GM20000 (cell line): Measurements from ENCODE around the gene SYT6.

Experiments used
- DNase-seq: peaks from one replicate; pipeline ENCODE4 v3.0.0; 2012; ENCODE audit warnings: low spot score
- TF ChIP-seq, protein P1 (sequence below): IDR thresholded peaks from 2 replicates; pipeline ENCODE4 v1.5.1; 2012; ENCODE audit warnings: mild to moderate bottlenecking, control low read depth; ENCODE audit errors: extremely low read depth, missing control alignments

SYT6 gene

DNA sequence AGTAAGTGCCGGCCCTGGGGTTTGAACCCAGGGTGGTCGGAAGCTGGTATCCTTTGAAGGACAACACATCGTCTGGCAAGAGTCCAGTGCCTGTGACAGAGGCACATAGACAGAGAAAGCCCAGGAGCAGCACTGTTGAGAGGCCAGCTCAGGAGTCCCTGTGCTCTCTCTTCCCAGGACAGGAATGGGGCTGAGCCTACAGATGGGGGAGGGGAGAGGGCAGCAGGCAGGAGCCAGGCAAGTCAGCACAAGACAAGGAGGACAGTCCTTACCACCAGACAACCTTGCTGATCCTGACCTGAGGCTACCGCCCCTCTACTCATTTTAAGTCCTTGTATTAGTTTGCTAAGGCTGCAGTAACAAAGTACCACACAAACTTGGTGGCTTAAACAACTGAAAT lies 27.7 kb upstream of the SYT6 start:
- TF ChIP-seq, protein P1, sequence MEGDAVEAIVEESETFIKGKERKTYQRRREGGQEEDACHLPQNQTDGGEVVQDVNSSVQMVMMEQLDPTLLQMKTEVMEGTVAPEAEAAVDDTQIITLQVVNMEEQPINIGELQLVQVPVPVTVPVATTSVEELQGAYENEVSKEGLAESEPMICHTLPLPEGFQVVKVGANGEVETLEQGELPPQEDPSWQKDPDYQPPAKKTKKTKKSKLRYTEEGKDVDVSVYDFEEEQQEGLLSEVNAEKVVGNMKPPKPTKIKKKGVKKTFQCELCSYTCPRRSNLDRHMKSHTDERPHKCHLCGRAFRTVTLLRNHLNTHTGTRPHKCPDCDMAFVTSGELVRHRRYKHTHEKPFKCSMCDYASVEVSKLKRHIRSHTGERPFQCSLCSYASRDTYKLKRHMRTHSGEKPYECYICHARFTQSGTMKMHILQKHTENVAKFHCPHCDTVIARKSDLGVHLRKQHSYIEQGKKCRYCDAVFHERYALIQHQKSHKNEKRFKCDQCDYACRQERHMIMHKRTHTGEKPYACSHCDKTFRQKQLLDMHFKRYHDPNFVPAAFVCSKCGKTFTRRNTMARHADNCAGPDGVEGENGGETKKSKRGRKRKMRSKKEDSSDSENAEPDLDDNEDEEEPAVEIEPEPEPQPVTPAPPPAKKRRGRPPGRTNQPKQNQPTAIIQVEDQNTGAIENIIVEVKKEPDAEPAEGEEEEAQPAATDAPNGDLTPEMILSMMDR, result no peak

DNA sequence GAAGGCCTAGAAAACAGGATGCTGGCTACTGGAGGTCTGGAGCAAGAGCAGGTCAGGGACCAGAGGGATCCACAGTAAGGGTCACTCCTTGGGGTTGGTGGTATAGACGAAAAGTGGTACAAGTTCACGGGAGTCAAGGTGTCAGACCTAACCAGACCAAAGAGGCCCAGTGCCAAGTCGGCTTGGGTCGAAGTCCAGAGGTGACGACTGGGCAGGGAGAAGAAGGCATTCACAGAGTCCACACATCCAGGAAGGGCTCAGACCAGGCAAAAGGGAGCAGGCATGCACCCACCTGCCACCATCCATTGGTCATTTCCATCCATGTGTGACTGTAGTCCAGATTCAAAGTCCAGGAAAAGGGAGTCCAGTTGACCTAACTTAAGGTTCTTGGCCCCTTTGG lies 27.1 kb upstream of the SYT6 start:
- TF ChIP-seq, protein P1, result no peak
- no peak for DNase-seq

More for the DNA sequence above, 27.7 kb upstream of the SYT6 start:
- no peak for DNase-seq

DNA sequence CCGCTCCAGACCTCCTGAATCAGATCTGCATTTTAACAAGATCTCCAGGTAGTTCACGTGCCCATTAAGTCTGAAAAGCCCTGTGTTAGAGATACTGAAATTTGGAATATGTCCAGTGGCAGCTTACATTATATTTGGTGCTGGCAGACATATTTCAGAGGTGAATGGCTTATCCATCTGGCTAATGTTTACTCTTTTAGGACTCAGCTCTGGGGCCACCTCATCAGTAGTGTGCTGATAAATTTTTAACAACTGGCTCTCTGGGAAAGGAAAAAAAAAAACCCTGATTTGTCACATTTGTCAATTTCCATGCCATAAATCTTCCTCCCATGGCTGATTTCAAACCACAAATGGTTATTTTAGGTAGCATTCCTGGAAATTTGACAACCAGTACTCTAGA lies 25.3 kb upstream of the SYT6 start:
- DNase-seq, result no peak
- TF ChIP-seq, protein P1, result no peak

DNA sequence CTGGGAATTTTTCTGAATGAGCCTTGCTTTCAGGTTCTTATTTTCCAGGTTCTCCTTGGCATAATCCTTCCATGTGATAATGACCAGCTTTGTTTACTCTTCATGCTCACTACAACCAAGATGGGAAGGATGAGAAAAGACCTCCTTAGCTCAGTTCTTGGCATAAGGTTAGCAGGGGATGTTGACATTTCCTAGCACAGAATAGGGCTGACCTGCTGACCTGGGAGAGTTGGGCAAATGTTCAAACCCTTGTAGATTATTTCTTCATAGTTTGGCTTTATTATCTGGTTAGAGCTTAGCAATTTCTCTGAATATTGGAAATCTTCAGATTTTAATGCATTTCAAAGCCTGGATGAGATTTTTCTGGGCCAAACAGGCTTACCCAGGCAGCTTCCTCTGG lies 23.6 kb upstream of the SYT6 start:
- no peak for DNase-seq
- TF ChIP-seq, protein P1, result no peak

DNA sequence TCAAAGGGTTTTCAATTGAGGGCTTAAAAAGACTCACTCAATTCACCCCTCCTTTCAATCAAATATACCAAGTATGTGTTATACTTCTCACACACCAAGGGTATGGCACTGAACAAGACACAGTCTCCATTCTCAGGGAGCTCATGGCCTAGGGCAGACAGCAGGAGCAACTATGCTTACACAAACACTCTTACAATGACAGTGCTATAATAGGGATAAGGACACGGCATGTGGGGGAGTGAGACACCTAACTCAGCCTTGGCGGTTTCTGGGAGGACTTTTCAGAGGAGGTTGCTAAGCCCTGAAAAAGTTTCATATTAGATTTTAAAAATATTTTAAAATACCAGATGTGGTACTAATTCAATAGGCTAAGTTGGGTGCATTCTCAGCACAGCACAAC lies 22.7 kb upstream of the SYT6 start:
- DNase-seq, result no peak
- TF ChIP-seq, protein P1, result no peak

DNA sequence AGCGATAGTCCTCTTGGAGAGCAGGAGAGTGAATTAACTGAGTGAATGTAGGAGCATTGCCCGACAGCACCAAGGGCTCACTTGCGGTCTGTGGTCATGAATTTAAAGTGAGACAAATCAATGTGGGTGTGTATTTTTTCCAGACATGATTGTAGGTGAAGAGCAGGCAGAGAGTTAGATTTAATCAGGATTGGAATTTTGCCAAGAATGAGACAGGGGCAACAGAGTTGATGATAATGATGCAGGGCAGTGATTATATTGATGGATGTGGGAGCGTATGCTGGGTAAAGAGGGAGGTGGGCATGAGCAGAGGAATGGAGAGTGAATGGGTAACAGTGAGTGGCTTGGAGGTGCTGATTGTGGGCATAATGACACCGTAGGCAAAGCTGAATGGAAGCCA lies 20.0 kb upstream of the SYT6 start:
- no peak for DNase-seq
- TF ChIP-seq, protein P1, result no peak

DNA sequence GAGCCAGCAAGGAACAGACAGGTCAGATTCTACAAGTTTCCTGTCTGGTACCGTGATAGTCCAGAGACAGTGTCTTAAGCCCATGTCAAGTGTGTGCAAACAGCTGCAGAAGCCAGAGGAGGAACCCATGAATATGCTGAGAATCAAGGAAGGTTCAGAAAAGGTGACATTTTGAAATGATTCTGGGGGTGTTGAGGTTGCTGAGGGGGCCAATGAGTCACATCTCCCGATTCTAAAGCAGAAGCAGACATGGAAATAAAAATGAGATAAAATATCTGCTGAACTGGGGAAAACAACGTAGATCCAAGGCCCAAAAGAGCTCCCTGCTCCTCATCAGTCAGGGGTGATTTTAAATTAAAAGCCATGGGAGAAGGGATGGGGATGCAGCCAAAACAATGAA lies 15.8 kb upstream of the SYT6 start:
- DNase-seq, result no peak
- TF ChIP-seq, protein P1, result no peak

DNA sequence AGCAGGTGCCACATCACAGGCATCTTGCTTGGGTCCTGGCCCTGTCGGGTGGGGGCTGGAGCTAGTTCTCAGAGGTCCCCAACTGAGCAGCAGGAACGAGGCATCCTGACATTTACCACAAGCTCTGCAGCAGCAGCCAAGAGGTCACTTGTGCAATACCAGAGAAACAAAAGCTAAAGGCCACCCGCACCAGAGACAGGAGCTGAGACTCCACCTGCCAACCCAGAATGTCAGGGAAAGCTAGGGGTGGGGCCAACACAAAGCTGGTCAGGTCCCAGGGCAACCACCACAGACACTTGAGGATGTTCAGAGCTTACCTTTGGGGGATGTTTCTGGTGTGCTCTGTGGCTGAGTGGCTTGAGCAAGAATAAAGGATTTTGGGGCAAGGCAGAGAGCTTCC lies 13.6 kb upstream of the SYT6 start:
- TF ChIP-seq, protein P1, result no peak
- no peak for DNase-seq
